H9 (cell line): ENCODE measurements around the gene LRRC8B. TPM values are rescaled to one million over a fixed set of nuclear protein-coding genes. Genes with fewer than 3 reads are reported as not detected.

Source experiments
- DNase-seq: peaks from one replicate; pipeline ENCODE4 v3.0.0-alpha.2; 2017
- H2AFZ ChIP-seq: one replicate; pipeline ENCODE4 v1.6.1; 2013; ENCODE audit warnings: mild to moderate bottlenecking, low read length, control low read depth, moderate library complexity
- H2AK5ac ChIP-seq: 2 replicates; pipeline ENCODE4 v1.6.1; 2013; ENCODE audit warnings: low read length, control low read depth, mixed read lengths; ENCODE audit not compliant: insufficient read length
- H2BK120ac ChIP-seq: one replicate; pipeline ENCODE4 v1.6.1; 2013; ENCODE audit warnings: low read depth, mild to moderate bottlenecking, low read length, control low read depth, inconsistent platforms; ENCODE audit not compliant: poor library complexity, severe bottlenecking
- H2BK12ac ChIP-seq: 2 replicates; pipeline ENCODE4 v1.6.1; 2013; ENCODE audit warnings: low read length, control low read depth, mixed read lengths, low read depth; ENCODE audit not compliant: insufficient read length
- H2BK15ac ChIP-seq: 2 replicates; pipeline ENCODE4 v1.6.1; 2013; ENCODE audit warnings: low read depth, low read length, control low read depth
- H2BK20ac ChIP-seq: one replicate; pipeline ENCODE4 v1.6.1; 2013; ENCODE audit warnings: low read depth, mild to moderate bottlenecking, low read length, control low read depth, inconsistent platforms; ENCODE audit not compliant: poor library complexity, severe bottlenecking
- H2BK5ac ChIP-seq: 2 replicates; pipeline ENCODE4 v1.6.1; 2013; ENCODE audit warnings: low read length, control low read depth, mixed read lengths; ENCODE audit not compliant: insufficient read length
- H3K14ac ChIP-seq: 2 replicates; pipeline ENCODE4 v1.6.1; 2013; ENCODE audit warnings: low read length, control low read depth; ENCODE audit not compliant: insufficient read depth
- H3K18ac ChIP-seq: 2 replicates; pipeline ENCODE4 v1.6.1; 2013; ENCODE audit warnings: low read depth, mild to moderate bottlenecking, mixed read lengths, low read length, control low read depth; ENCODE audit not compliant: insufficient read length
- H3K23ac ChIP-seq: 2 replicates; pipeline ENCODE4 v1.6.1; 2013; ENCODE audit warnings: low read length, control low read depth, mixed read lengths, low read depth; ENCODE audit not compliant: insufficient read length
- H3K23me2 ChIP-seq: 2 replicates; pipeline ENCODE4 v1.6.1; 2013; ENCODE audit warnings: low read depth, mild to moderate bottlenecking, mixed read lengths, low read length, control low read depth; ENCODE audit not compliant: insufficient read length, poor library complexity, severe bottlenecking
- H3K27ac ChIP-seq: 2 replicates; pipeline ENCODE4 v1.5.1; 2013; ENCODE audit warnings: low read length, control low read depth, mixed read lengths, low read depth; ENCODE audit not compliant: insufficient read length
- H3K27me3 ChIP-seq: 2 replicates; pipeline ENCODE4 v1.6.1; 2013; ENCODE audit warnings: low read length, control low read depth, inconsistent platforms; ENCODE audit not compliant: insufficient read depth
- H3K4ac ChIP-seq: 2 replicates; pipeline ENCODE4 v1.6.1; 2013; ENCODE audit warnings: low read depth, mild to moderate bottlenecking, control low read depth, inconsistent platforms, low read length, moderate library complexity
- H3K4me1 ChIP-seq: 2 replicates; pipeline ENCODE4 v1.6.1; 2013; ENCODE audit warnings: low read length, control low read depth, inconsistent platforms; ENCODE audit not compliant: insufficient read depth
- H3K4me2 ChIP-seq: 2 replicates; pipeline ENCODE4 v1.6.1; 2013; ENCODE audit warnings: low read length, control low read depth, mixed read lengths; ENCODE audit not compliant: insufficient read length, insufficient read depth
- H3K56ac ChIP-seq: 2 replicates; pipeline ENCODE4 v1.6.1; 2013; ENCODE audit warnings: low read depth, mild to moderate bottlenecking, mixed read lengths, low read length, control low read depth; ENCODE audit not compliant: insufficient read length
- H3K79me1 ChIP-seq: 2 replicates; pipeline ENCODE4 v1.6.1; 2013; ENCODE audit warnings: low read depth, mild to moderate bottlenecking, moderate library complexity, low read length, control low read depth, inconsistent platforms; ENCODE audit not compliant: insufficient read depth, poor library complexity, severe bottlenecking
- H3K79me2 ChIP-seq: 2 replicates; pipeline ENCODE4 v1.6.1; 2013; ENCODE audit warnings: low read length, control low read depth, inconsistent platforms; ENCODE audit not compliant: insufficient read depth
- H3K9ac ChIP-seq: 2 replicates; pipeline ENCODE4 v1.6.1; 2013; ENCODE audit warnings: low read length, control low read depth, mixed read lengths; ENCODE audit not compliant: insufficient read length; ENCODE audit errors: extremely low read depth
- H3K9me3 ChIP-seq: one replicate; pipeline ENCODE4 v1.6.1; 2013; ENCODE audit warnings: low read depth, low read length, inconsistent platforms; ENCODE audit not compliant: control insufficient read depth
- H3T11ph ChIP-seq: one replicate; pipeline ENCODE4 v1.6.1; 2013; ENCODE audit warnings: mild to moderate bottlenecking, low read length, control low read depth, inconsistent platforms
- H4K20me1 ChIP-seq: one replicate; pipeline ENCODE4 v1.6.1; 2013; ENCODE audit not compliant: control insufficient read depth, insufficient read length, insufficient read depth
- H4K5ac ChIP-seq: 2 replicates; pipeline ENCODE4 v1.6.1; 2013; ENCODE audit warnings: low read depth, mild to moderate bottlenecking, mixed read lengths, low read length, control low read depth; ENCODE audit not compliant: insufficient read length
- H4K8ac ChIP-seq: replicated peaks from 2 replicates; pipeline ENCODE4 v1.6.1; 2013; ENCODE audit warnings: low read length, control low read depth, mixed read lengths, low read depth; ENCODE audit not compliant: insufficient read length
- H4K91ac ChIP-seq: 2 replicates; pipeline ENCODE4 v1.6.1; 2013; ENCODE audit warnings: low read depth, mild to moderate bottlenecking, moderate library complexity, mixed read lengths, low read length, control low read depth; ENCODE audit not compliant: insufficient read length
- H3K27ac Mint-ChIP-seq, 3 experiments: 2 replicates in 2 of 3; 3 replicates in 1 of 3; pipeline ENCODE4 v1.8.0; 2020 to 2021; ENCODE audit warnings: mixed read lengths in 3 of 3, mild to moderate bottlenecking in 1 of 3, moderate library complexity in 1 of 3
- H3K27me3 Mint-ChIP-seq: 2 replicates; pipeline ENCODE4 v1.8.0; 2021; ENCODE audit warnings: low read depth, mild to moderate bottlenecking, moderate library complexity, mixed read lengths
- H3K36me3 Mint-ChIP-seq, 3 experiments: 2 replicates in 2 of 3; 3 replicates in 1 of 3; pipeline ENCODE4 v1.8.0; 2020 to 2021; ENCODE audit warnings: low read depth in 3 of 3, mixed read lengths in 3 of 3; ENCODE audit not compliant: insufficient read depth in 1 of 3
- H3K4me1 Mint-ChIP-seq, 2 experiments: 2 replicates each; pipeline ENCODE4 v1.8.0; 2020; ENCODE audit warnings: mixed read lengths in 2 of 2
- H3K4me3 Mint-ChIP-seq, 2 experiments: 2 replicates in 1 of 2; 3 replicates in 1 of 2; pipeline ENCODE4 v1.8.0; 2020 to 2021; ENCODE audit warnings: mild to moderate bottlenecking in 2 of 2, mixed read lengths in 2 of 2, moderate library complexity in 1 of 2
- H3K9me3 Mint-ChIP-seq, 2 experiments: 2 replicates in 1 of 2; 3 replicates in 1 of 2; pipeline ENCODE4 v1.8.0; 2020; ENCODE audit warnings: mild to moderate bottlenecking in 2 of 2, mixed read lengths in 2 of 2, moderate library complexity in 1 of 2
- WGBS: extraction: QIAGEN DNeasy Blood & Tissue Kit; methylation state at CpG from one replicate; pipeline ENCODE4 v1.1.7; 2013; ENCODE audit warnings: missing lambda C conversion rate, low lambda C conversion rate, mixed read lengths; ENCODE audit not compliant: insufficient read length; ENCODE audit errors: extremely low coverage; 5-methylcytosine and 5-hydroxymethylcytosine counted together
- total RNA-seq: library from RNA; stranded (reverse); gene quantifications from 2 replicates; pipeline ENCODE4 v1.2.1, GENCODE V29; 2021
- TF ChIP-seq, protein P1 (sequence below): fragments of 200-600 bp; sonication (generic); conservative IDR thresholded peaks from 3 replicates; pipeline ENCODE4 v1.8.0; 2021; ENCODE audit warnings: antibody characterized with exemption, mild to moderate bottlenecking

Gene LRRC8B
- total RNA-seq, 1 experiment from 2014 or later: 33.2 TPM

DNA sequence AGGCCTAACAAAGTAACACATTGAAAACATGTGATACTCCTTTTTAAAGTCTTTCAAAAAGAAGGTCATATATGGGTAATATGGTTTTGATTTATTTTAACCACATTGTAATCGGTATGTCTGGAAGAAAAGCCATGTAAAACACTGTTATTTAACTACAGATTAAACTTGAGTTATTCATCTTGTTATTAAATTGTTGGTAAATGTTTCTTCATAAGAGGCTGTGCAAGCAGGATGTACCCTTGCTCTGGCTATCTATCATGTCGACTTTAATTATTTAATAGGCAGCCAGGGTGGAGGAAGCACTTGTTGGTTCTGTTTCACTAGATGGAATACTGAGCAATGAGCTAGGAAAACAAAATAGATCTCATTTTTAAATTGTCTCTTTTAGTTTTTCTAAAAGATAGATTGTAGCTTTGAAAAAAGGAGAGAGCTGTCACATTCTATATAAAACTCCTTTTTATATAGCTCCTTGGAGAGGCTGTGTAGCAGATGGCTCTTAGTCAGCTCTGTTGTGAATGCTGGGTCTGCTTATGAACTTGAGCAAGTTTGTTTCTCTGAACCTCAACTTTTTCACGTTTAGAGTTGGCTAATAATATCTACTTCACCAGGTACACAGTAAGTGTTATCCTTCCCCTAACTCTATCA is 39.5 kb downstream of the LRRC8B start:
- no peak overlapping the region for H4K8ac ChIP-seq
- no peak overlapping the region for H3K27ac ChIP-seq
- WGBS: no CpG with 5 or more reads among the region's 3 CpGs
- no peak overlapping the region for H3K4ac ChIP-seq
- TF ChIP-seq, protein P1, sequence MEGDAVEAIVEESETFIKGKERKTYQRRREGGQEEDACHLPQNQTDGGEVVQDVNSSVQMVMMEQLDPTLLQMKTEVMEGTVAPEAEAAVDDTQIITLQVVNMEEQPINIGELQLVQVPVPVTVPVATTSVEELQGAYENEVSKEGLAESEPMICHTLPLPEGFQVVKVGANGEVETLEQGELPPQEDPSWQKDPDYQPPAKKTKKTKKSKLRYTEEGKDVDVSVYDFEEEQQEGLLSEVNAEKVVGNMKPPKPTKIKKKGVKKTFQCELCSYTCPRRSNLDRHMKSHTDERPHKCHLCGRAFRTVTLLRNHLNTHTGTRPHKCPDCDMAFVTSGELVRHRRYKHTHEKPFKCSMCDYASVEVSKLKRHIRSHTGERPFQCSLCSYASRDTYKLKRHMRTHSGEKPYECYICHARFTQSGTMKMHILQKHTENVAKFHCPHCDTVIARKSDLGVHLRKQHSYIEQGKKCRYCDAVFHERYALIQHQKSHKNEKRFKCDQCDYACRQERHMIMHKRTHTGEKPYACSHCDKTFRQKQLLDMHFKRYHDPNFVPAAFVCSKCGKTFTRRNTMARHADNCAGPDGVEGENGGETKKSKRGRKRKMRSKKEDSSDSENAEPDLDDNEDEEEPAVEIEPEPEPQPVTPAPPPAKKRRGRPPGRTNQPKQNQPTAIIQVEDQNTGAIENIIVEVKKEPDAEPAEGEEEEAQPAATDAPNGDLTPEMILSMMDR: no peak
- H2BK5ac ChIP-seq: no peak overlapping the region
- no peaks in the 10 kb centered on the region for H3K9me3 ChIP-seq
- H2BK15ac ChIP-seq: no peak overlapping the region
- Mint-ChIP-seq H3K9me3 (peaks cover 0 to 2% of the 10 kb centered on the region in 2 experiments; a peak in 3 of 5 replicates), H3K27ac (no peak overlapping the region; a peak in 1 of 7 replicates), H3K4me3 (no peak overlapping the region), H3K27me3 (no peaks in the 10 kb centered on the region), H3K4me1 (peaks cover 44 to 59% of the 10 kb centered on the region in 2 experiments), H3K36me3 (peaks cover 8 to 17% (median 9%) of the 10 kb centered on the region in 3 experiments)
- no peak overlapping the region for H3K4me2 ChIP-seq
- no peak overlapping the region for H2BK12ac ChIP-seq
- H2BK120ac ChIP-seq: no peak overlapping the region
- no peak overlapping the region for H3T11ph ChIP-seq
- H3K4me1 ChIP-seq: peaks cover 8% of the 10 kb centered on the region; the same call in 1 of the 2 replicates
- no peak overlapping the region for H3K9ac ChIP-seq
- H3K14ac ChIP-seq: no peak overlapping the region
- no peak overlapping the region for H2AFZ ChIP-seq
- no peak overlapping the region for H2AK5ac ChIP-seq
- no peaks in the 10 kb centered on the region for H3K79me1 ChIP-seq
- no peak for DNase-seq
- no peaks in the 10 kb centered on the region for H3K23me2 ChIP-seq
- no peak overlapping the region for H4K91ac ChIP-seq
- no peak overlapping the region for H2BK20ac ChIP-seq
- no peak overlapping the region for H4K5ac ChIP-seq
- H3K27me3 ChIP-seq: no peaks in the 10 kb centered on the region
- H3K23ac ChIP-seq: no peak overlapping the region
- H3K56ac ChIP-seq: no peak overlapping the region
- H3K18ac ChIP-seq: no peak overlapping the region
- no peaks in the 10 kb centered on the region for H4K20me1 ChIP-seq
- H3K79me2 ChIP-seq: no peaks in the 10 kb centered on the region; the same call in 1 of the 2 replicates
